HepG2 (cell line): Measurements from ENCODE around the gene OPALIN. TPM values are rescaled to one million over a fixed set of nuclear protein-coding genes. Genes with fewer than 3 reads are reported as not detected.

ENCODE experiments used
- ARID5B ChIP-seq: IDR thresholded peaks from 2 replicates; pipeline ENCODE4 v1.4.0; 2020; ENCODE audit warnings: mild to moderate bottlenecking, missing genetic modification reagents
- FOXA3 ChIP-seq: IDR thresholded peaks from 2 replicates; pipeline ENCODE4 v1.6.1; 2016; ENCODE audit warnings: missing genetic modification reagents, missing compliant biosample characterization
- GATA4 ChIP-seq: sonication (generic); IDR thresholded peaks from 2 replicates; pipeline ENCODE4 v1.6.1; 2016; ENCODE audit warnings: antibody characterized with exemption, low read depth, borderline replicate concordance
- KDM2A ChIP-seq: sonication (generic); formaldehyde crosslinking; IDR thresholded peaks from 2 replicates; pipeline ENCODE4 v1.4.0; 2020; ENCODE audit warnings: low read depth, missing genetic modification reagents, borderline replicate concordance
- KDM3A ChIP-seq: IDR thresholded peaks from 2 replicates; pipeline ENCODE4 v1.6.1; 2018; ENCODE audit warnings: low read depth, missing compliant biosample characterization
- MBD4 ChIP-seq: IDR thresholded peaks from 2 replicates; pipeline ENCODE4 v1.6.1; 2012; ENCODE audit warnings: low read length, inconsistent platforms, borderline replicate concordance
- PHF8 ChIP-seq: sonication (generic); formaldehyde crosslinking; IDR thresholded peaks from 2 replicates; pipeline ENCODE4 v1.5.0; 2020; ENCODE audit warnings: missing genetic modification reagents
- PRPF4 ChIP-seq: fragments of 200-400 bp; formaldehyde crosslinking; IDR thresholded peaks from 2 replicates; pipeline ENCODE4 v1.6.1; 2016; ENCODE audit warnings: low read length, low read depth; ENCODE audit not compliant: poor library complexity, severe bottlenecking
- RAD21 ChIP-seq: fragments of 450-650 bp; formaldehyde crosslinking; IDR thresholded peaks from 2 replicates; pipeline ENCODE4 v1.5.0; 2020; ENCODE audit warnings: mild to moderate bottlenecking
- SOX13 ChIP-seq, 3 experiments: fragments of 450-650 bp in 1 of 3; sonication (generic) in 1 of 3; formaldehyde crosslinking in 1 of 3; IDR thresholded peaks in 2 of 3; conservative IDR thresholded peaks in 1 of 3; 2 replicates each; pipeline versions ENCODE4 v1.5.0 to v1.6.1; 2016 to 2020; ENCODE audit warnings: antibody characterized with exemption in 1 of 3, mild to moderate bottlenecking in 1 of 3, missing compliant biosample characterization in 1 of 3, missing genetic modification reagents in 1 of 3, moderate library complexity in 1 of 3
- XRCC5 ChIP-seq: fragments of 200-400 bp; formaldehyde crosslinking; optimal IDR thresholded peaks from 2 replicates; pipeline ENCODE3; 2017; ENCODE audit warnings: mild to moderate bottlenecking, low read length
- ZGPAT ChIP-seq: IDR thresholded peaks from 2 replicates; pipeline ENCODE4 v1.6.1; 2016; ENCODE audit warnings: mild to moderate bottlenecking
- ZNF274 ChIP-seq: sonication (generic); formaldehyde crosslinking; IDR thresholded peaks from 2 replicates; pipeline ENCODE4 v1.5.1; 2020; ENCODE audit warnings: mild to moderate bottlenecking, missing genetic modification reagents
- ZNF574 ChIP-seq: sonication (generic); formaldehyde crosslinking; IDR thresholded peaks from 2 replicates; pipeline ENCODE4 v1.4.0; 2020; ENCODE audit warnings: missing genetic modification reagents
- polyA plus RNA-seq, 8 experiments: library from polyadenylated mRNA; depleted of rRNA in 3 of 8; stranded (reverse) in 7 of 8; unstranded in 1 of 8; fragments of >200 nt; fragmentation: Illumina TruSeq in 4 of 8; extraction: Trizol in 4 of 8; gene quantifications; 2 replicates each; pipeline versions ENCODE4 v1.2.1 to v1.2.3, GENCODE V29; 2011 to 2016; ENCODE audit warnings: low read depth in 4 of 8, missing spikeins in 1 of 8, mixed read lengths in 1 of 8; ENCODE audit not compliant: insufficient read depth in 1 of 8
- total RNA-seq, 5 experiments: library from RNA; depleted of rRNA; stranded (reverse); fragments of >200 nt; fragmentation: Illumina TruSeq; extraction: Trizol; gene quantifications; 2 replicates each; pipeline ENCODE4 v1.2.3, GENCODE V29; 2016; ENCODE audit warnings: low read depth in 1 of 5
- TF ChIP-seq, protein P1 (sequence below): IDR thresholded peaks from 2 replicates; pipeline ENCODE4 v1.6.1; 2016; ENCODE audit warnings: mild to moderate bottlenecking, missing biosample characterization, missing genetic modification reagents
- TF ChIP-seq, protein P2 (sequence below): sonication (generic); formaldehyde crosslinking; IDR thresholded peaks from 2 replicates; pipeline ENCODE4 v1.8.1; 2023; ENCODE audit warnings: mild to moderate bottlenecking, moderate library complexity, missing genetic modification reagents

The OPALIN gene
- total and polyA plus RNA-seq, 2 of the 13 experiments (the other 11 are each of a cell fraction or from before 2014, with no cell fraction given): not detected

DNA sequence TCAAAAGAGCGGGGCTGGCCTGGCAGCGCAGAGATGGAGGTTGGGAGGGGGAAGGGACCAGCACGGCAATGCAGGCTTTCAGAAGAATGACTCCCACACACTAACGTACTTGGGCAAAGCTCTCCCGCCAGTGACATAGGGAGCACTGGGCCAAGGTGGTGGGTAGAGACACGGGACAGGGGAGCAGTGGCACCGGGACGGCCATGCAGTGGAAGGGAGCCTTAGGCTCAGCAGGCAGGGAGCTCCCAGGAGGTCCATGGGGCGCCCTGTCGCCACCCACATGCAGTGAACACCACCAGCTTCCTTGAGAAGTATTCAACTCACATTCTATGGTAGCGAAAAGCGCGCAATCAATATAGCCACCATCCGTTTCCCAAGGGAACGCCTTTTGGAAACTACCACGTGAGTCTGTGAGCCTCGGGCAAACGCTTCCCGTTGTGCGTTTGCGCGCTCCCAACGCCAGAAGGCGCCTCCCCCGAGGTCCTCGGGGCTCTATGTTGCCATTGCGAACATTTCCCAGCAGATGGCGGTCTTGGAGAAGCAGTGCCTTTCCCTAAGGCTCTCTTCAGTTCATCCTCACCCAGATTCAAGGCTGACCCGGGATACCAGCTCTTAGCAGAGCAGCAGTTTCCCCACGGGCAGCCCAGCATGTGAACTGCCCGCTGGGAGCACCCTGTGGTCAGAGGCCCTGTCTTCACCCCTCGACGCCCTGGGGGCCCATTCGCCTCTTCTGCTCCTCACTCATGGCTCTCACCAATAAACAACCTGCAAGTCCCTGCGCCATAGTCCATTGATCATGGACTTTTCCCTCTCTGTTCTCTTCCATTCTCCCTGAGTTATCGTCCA, 16.4 kb upstream of the OPALIN start (continued):
- TF ChIP-seq ZNF574 (peak; percentile 58; the same call in 1 of the 2 replicates), MBD4 (no peak), SOX13 (IDR thresholded peaks at IDR 0.05) (no peak), SOX13 (CRISPR knock-in tag; conservative IDR thresholded peaks at IDR 0.05 in 1 of 2, IDR thresholded peaks at IDR 0.05 in 1 of 2) (0 out of 4 replicates have a peak, but pooled peaks of 1 of the 2 experiments have one; percentile 12), RAD21 (CRISPR knock-in tag) (peak; percentile 88), XRCC5 (peak; percentile 88), ZNF274 (CRISPR knock-in tag) (peak; percentile 56; the same call in 1 of the 2 replicates), FOXA3 (peak; percentile 53), ARID5B (CRISPR knock-in tag) (0 out of 2 replicates have a peak, but pooled peaks have one; percentile 28), GATA4 (no peak), KDM2A (CRISPR knock-in tag) (peak; percentile 71), PHF8 (CRISPR knock-in tag) (no peak), PRPF4 (no peak), ZGPAT (CRISPR knock-in tag) (peak; percentile 47; the same call in 1 of the 2 replicates), KDM3A (0 out of 2 replicates have a peak, but pooled peaks have one; percentile 45)
- TF ChIP-seq, protein P1, sequence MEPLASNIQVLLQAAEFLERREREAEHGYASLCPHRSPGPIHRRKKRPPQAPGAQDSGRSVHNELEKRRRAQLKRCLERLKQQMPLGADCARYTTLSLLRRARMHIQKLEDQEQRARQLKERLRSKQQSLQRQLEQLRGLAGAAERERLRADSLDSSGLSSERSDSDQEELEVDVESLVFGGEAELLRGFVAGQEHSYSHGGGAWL (CRISPR knock-in tag): 0 out of 2 replicates have a peak, but pooled peaks have one; percentile 21
- TF ChIP-seq, protein P2, sequence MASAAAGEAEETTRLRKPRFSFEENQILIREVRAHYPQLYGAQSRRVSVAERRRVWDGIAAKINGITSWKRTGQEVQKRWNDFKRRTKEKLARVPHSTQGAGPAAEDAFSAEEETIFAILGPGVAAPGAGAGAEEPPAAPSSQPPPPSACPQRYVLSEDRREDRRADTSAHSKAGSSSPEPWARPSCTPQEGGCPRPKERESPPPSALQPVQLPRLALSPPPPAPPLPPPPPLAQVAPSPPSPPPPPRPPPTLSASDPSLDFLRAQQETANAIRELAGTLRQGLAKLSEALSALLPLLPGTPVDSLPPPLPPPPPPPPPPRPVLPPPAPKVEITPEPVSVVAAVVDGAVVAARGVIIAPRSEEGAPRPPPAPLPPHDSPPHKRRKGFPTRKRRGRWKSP (CRISPR knock-in tag): peak; percentile 97
